Fibroblast of lung (primary cell): ENCODE measurements around the gene PRKCG.

ENCODE experiments used
- CTCF ChIP-seq, 2 donors: IDR thresholded peaks in 1 of 2; conservative IDR thresholded peaks in 1 of 2; 1 replicate in 1 of 2; 2 replicates in 1 of 2; pipeline ENCODE4 v1.5.1; 2011 to 2012; ENCODE audit warnings: low read length in 2 of 2, control low read depth in 1 of 2, inconsistent platforms in 1 of 2, low read depth in 1 of 2, mild to moderate bottlenecking in 1 of 2
- EZH2 ChIP-seq: IDR thresholded peaks from 2 replicates; pipeline ENCODE4 v1.5.1; 2012; ENCODE audit warnings: low read length, control low read depth, mild to moderate bottlenecking; ENCODE audit errors: missing control alignments

GRCh38 chr19:53881482-53882390, at the start of gene PRKCG:
- peak; percentile 45 for TF ChIP-seq EZH2
- peak; percentile 15 to 44 for TF ChIP-seq CTCF (conservative IDR thresholded peaks at IDR 0.05 in 1 of 2, IDR thresholded peaks at IDR 0.05 in 1 of 2; ENCODE audit: low read depth in 1 of 2, low read length in 2 of 2)
